HepG2 (cell line): ENCODE data around the gene C3orf70. TPM values are rescaled to one million over a fixed set of nuclear protein-coding genes. Genes with fewer than 3 reads are reported as not detected.

Experiments used
- BCL3 ChIP-seq: sonication (generic); formaldehyde crosslinking; IDR thresholded peaks from 2 replicates; pipeline ENCODE4 v1.5.1; 2020; ENCODE audit warnings: mild to moderate bottlenecking, missing genetic modification reagents, moderate library complexity
- BCL6 ChIP-seq: IDR thresholded peaks from 2 replicates; pipeline ENCODE4 v1.6.1; 2016; ENCODE audit warnings: missing genetic modification reagents, missing compliant biosample characterization
- BRF2 ChIP-seq: sonication (generic); formaldehyde crosslinking; IDR thresholded peaks from 2 replicates; pipeline ENCODE4 v1.8.1; 2022; ENCODE audit warnings: mild to moderate bottlenecking, missing genetic modification reagents
- CBX5 ChIP-seq: sonication (generic); formaldehyde crosslinking; IDR thresholded peaks from 2 replicates; pipeline ENCODE4 v1.4.0; 2020; ENCODE audit warnings: missing genetic modification reagents, borderline replicate concordance
- HMG20A ChIP-seq: IDR thresholded peaks from 2 replicates; pipeline ENCODE4 v1.6.1; 2016; ENCODE audit warnings: borderline replicate concordance
- KDM2A ChIP-seq: sonication (generic); formaldehyde crosslinking; IDR thresholded peaks from 2 replicates; pipeline ENCODE4 v1.4.0; 2020; ENCODE audit warnings: low read depth, missing genetic modification reagents, borderline replicate concordance
- MAX ChIP-seq: IDR thresholded peaks from 2 replicates; pipeline ENCODE4 v1.6.1; 2012; ENCODE audit warnings: inconsistent platforms
- RCOR2 ChIP-seq: IDR thresholded peaks from 2 replicates; pipeline ENCODE4 v1.6.1; 2016; ENCODE audit warnings: missing biosample characterization, missing genetic modification reagents
- RORA ChIP-seq: sonication (generic); formaldehyde crosslinking; IDR thresholded peaks from 2 replicates; pipeline ENCODE4 v1.5.0; 2020; ENCODE audit warnings: mild to moderate bottlenecking, missing genetic modification reagents, moderate library complexity
- SOX6 ChIP-seq, 2 experiments: fragments of 450-650 bp in 1 of 2; sonication (generic) in 1 of 2; formaldehyde crosslinking in 1 of 2; IDR thresholded peaks; 2 replicates each; pipeline versions ENCODE4 v1.4.0 to v1.6.1; 2017 to 2020; ENCODE audit warnings: antibody characterized with exemption in 1 of 2, mild to moderate bottlenecking in 1 of 2, missing genetic modification reagents in 1 of 2
- TEAD2 ChIP-seq: sonication (generic); formaldehyde crosslinking; IDR thresholded peaks from 2 replicates; pipeline ENCODE4 v1.9.0; 2021; ENCODE audit warnings: missing genetic modification reagents
- TFAP4 ChIP-seq: sonication (generic); IDR thresholded peaks from 2 replicates; pipeline ENCODE4 v1.6.1; 2016; ENCODE audit warnings: low read depth, borderline replicate concordance
- UBTF ChIP-seq: sonication (generic); formaldehyde crosslinking; IDR thresholded peaks from 2 replicates; pipeline ENCODE4 v1.4.0; 2020; ENCODE audit warnings: mild to moderate bottlenecking, missing genetic modification reagents
- YEATS2 ChIP-seq: sonication (generic); formaldehyde crosslinking; IDR thresholded peaks from 2 replicates; pipeline ENCODE4 v1.4.0; 2020; ENCODE audit warnings: missing genetic modification reagents, borderline replicate concordance
- ZNF234 ChIP-seq: sonication (generic); formaldehyde crosslinking; conservative IDR thresholded peaks from 2 replicates; pipeline ENCODE4 v1.5.1; 2020; ENCODE audit warnings: mild to moderate bottlenecking, missing genetic modification reagents
- ZNF33B ChIP-seq: sonication (generic); formaldehyde crosslinking; IDR thresholded peaks from 2 replicates; pipeline ENCODE4 v1.5.1; 2020; ENCODE audit warnings: mild to moderate bottlenecking, missing genetic modification reagents
- ZNF350 ChIP-seq: sonication (generic); formaldehyde crosslinking; IDR thresholded peaks from 2 replicates; pipeline ENCODE4 v1.4.0; 2020; ENCODE audit warnings: mild to moderate bottlenecking, low read depth, missing genetic modification reagents, borderline replicate concordance
- ZNF557 ChIP-seq: sonication (generic); formaldehyde crosslinking; IDR thresholded peaks from 2 replicates; pipeline ENCODE4 v1.4.0; 2020; ENCODE audit warnings: missing genetic modification reagents
- ZNF687 ChIP-seq: sonication (generic); formaldehyde crosslinking; IDR thresholded peaks from 2 replicates; pipeline ENCODE4 v1.5.1; 2020; ENCODE audit warnings: mild to moderate bottlenecking, missing genetic modification reagents, moderate library complexity
- polyA plus RNA-seq, 8 experiments: library from polyadenylated mRNA; depleted of rRNA in 3 of 8; stranded (reverse) in 7 of 8; unstranded in 1 of 8; fragments of >200 nt; fragmentation: Illumina TruSeq in 4 of 8; extraction: Trizol in 4 of 8; gene quantifications; 2 replicates each; pipeline versions ENCODE4 v1.2.1 to v1.2.3, GENCODE V29; 2011 to 2016; ENCODE audit warnings: low read depth in 4 of 8, missing spikeins in 1 of 8, mixed read lengths in 1 of 8; ENCODE audit not compliant: insufficient read depth in 1 of 8
- total RNA-seq, 5 experiments: library from RNA; depleted of rRNA; stranded (reverse); fragments of >200 nt; fragmentation: Illumina TruSeq; extraction: Trizol; gene quantifications; 2 replicates each; pipeline ENCODE4 v1.2.3, GENCODE V29; 2016; ENCODE audit warnings: low read depth in 1 of 5

C3orf70 gene
- total and polyA plus RNA-seq, 2 of the 13 experiments (the other 11 are each of a cell fraction or from before 2014, with no cell fraction given): 0.79 to 2.4 TPM

GRCh38 chr3:185175370-185175987, 22.6 kb upstream of the C3orf70 start (continued):
- TF ChIP-seq UBTF (CRISPR knock-in tag) (peak; percentile 60; the same call in 1 of the 2 replicates), ZNF234 (CRISPR knock-in tag) (no peak), CBX5 (CRISPR knock-in tag) (peak; percentile 80; the same call in 1 of the 2 replicates), ZNF350 (CRISPR knock-in tag) (peak; percentile 54; the same call in 1 of the 2 replicates), MAX (peak; percentile 51), RORA (no peak), RCOR2 (CRISPR knock-in tag) (0 out of 2 replicates have a peak, but pooled peaks have one; percentile 48), BRF2 (CRISPR knock-in tag) (no peak), ZNF687 (CRISPR knock-in tag) (peak; percentile 95), ZNF557 (no peak), BCL6 (CRISPR knock-in tag) (peak; percentile 44), HMG20A (CRISPR knock-in tag) (peak; percentile 44; the same call in 1 of the 2 replicates), TEAD2 (CRISPR knock-in tag) (no peak), KDM2A (CRISPR knock-in tag) (peak; percentile 48; the same call in 1 of the 2 replicates), SOX6 (IDR thresholded peaks at IDR 0.05) (no peak), SOX6 (CRISPR knock-in tag; IDR thresholded peaks at IDR 0.05) (peak; percentile 81), TFAP4 (peak; percentile 89; the same call in 1 of the 2 replicates), ZNF33B (0 out of 2 replicates have a peak, but pooled peaks have one; percentile 25), BCL3 (CRISPR knock-in tag) (0 out of 2 replicates have a peak, but pooled peaks have one; percentile 24), YEATS2 (peak; percentile 38; the same call in 1 of the 2 replicates)
